SK-N-SH treated with all-trans-retinoic acid at 6 μM for 48 hours (cell line): Measurements from ENCODE around the gene RRP1.

Source experiments
- ATAC-seq: fragments of 200-7000 bp; cut with Tn5 transposase; 3 replicates; pipeline ENCODE4 v1.9.1; 2020; ENCODE audit warnings: mild to moderate bottlenecking, moderate library complexity
- ARNTL ChIP-seq: fragments of 450-650 bp; formaldehyde crosslinking; IDR thresholded peaks from 2 replicates; pipeline ENCODE4 v1.5.0; 2020; ENCODE audit warnings: low read depth, mild to moderate bottlenecking, moderate library complexity, borderline replicate concordance
- BACH2 ChIP-seq: fragments of 250-450 bp; sonication (Bioruptor Pico); IDR thresholded peaks from 2 replicates; pipeline ENCODE4 v1.9.0; 2021; ENCODE audit warnings: mild to moderate bottlenecking, borderline replicate concordance
- CSDC2 ChIP-seq: fragments of 250-450 bp; sonication (Bioruptor Pico); IDR thresholded peaks from 2 replicates; pipeline ENCODE4 v1.5.0; 2020; ENCODE audit warnings: mild to moderate bottlenecking, moderate library complexity
- ESRRG ChIP-seq: fragments of 250-450 bp; sonication (Bioruptor Pico); IDR thresholded peaks from 2 replicates; pipeline ENCODE4 v1.6.1; 2021; ENCODE audit warnings: mild to moderate bottlenecking
- GLIS3 ChIP-seq: fragments of 250-450 bp; sonication (Bioruptor Pico); IDR thresholded peaks from 2 replicates; pipeline ENCODE4 v1.5.0; 2020; ENCODE audit warnings: mild to moderate bottlenecking, moderate library complexity
- ISL1 ChIP-seq: fragments of 250-450 bp; sonication (Bioruptor Pico); IDR thresholded peaks from 2 replicates; pipeline ENCODE4 v2.1.2; 2022; ENCODE audit warnings: mild to moderate bottlenecking, moderate library complexity
- OSR1 ChIP-seq: fragments of 250-450 bp; sonication (Bioruptor Pico); IDR thresholded peaks from 2 replicates; pipeline ENCODE4 v1.8.0; 2022; ENCODE audit warnings: moderate library complexity, mild to moderate bottlenecking, inconsistent platforms
- PPARA ChIP-seq: fragments of 250-450 bp; sonication (Bioruptor Pico); IDR thresholded peaks from 2 replicates; pipeline ENCODE4 v1.5.0; 2020; ENCODE audit warnings: mild to moderate bottlenecking, borderline replicate concordance
- RARB ChIP-seq: fragments of 250-450 bp; sonication (Bioruptor Pico); IDR thresholded peaks from 2 replicates; pipeline ENCODE4 v1.8.0; 2021; ENCODE audit warnings: mild to moderate bottlenecking, moderate library complexity
- SNAI2 ChIP-seq: fragments of 250-450 bp; sonication (Bioruptor Pico); IDR thresholded peaks from 2 replicates; pipeline ENCODE4 v1.5.0; 2020; ENCODE audit warnings: mild to moderate bottlenecking, moderate library complexity
- TCF4 ChIP-seq: fragments of 250-450 bp; sonication (Bioruptor Pico); IDR thresholded peaks from 2 replicates; pipeline ENCODE4 v1.8.0; 2021; ENCODE audit warnings: mild to moderate bottlenecking, moderate library complexity, borderline replicate concordance
- TOX ChIP-seq: fragments of 250-450 bp; sonication (Bioruptor Pico); IDR thresholded peaks from 2 replicates; pipeline ENCODE4 v1.8.0; 2021; ENCODE audit warnings: mild to moderate bottlenecking, moderate library complexity, borderline replicate concordance
- ZC3H10 ChIP-seq: fragments of 250-450 bp; sonication (Bioruptor Pico); IDR thresholded peaks from 2 replicates; pipeline ENCODE4 v1.5.1; 2021; ENCODE audit warnings: mild to moderate bottlenecking, moderate library complexity
- ZFP3 ChIP-seq: fragments of 250-450 bp; sonication (Bioruptor Pico); IDR thresholded peaks from 2 replicates; pipeline ENCODE4 v1.5.0; 2020; ENCODE audit warnings: mild to moderate bottlenecking, moderate library complexity
- ZFP30 ChIP-seq: fragments of 450-650 bp; formaldehyde crosslinking; IDR thresholded peaks from 2 replicates; pipeline ENCODE4 v1.5.0; 2022; ENCODE audit warnings: mild to moderate bottlenecking, moderate library complexity
- ZNF565 ChIP-seq: fragments of 450-650 bp; formaldehyde crosslinking; conservative IDR thresholded peaks from 2 replicates; pipeline ENCODE4 v1.5.0; 2020; ENCODE audit warnings: low read depth, mild to moderate bottlenecking, moderate library complexity
- ZNF70 ChIP-seq: fragments of 450-650 bp; formaldehyde crosslinking; IDR thresholded peaks from 2 replicates; pipeline ENCODE4 v1.5.0; 2020; ENCODE audit warnings: mild to moderate bottlenecking, moderate library complexity
- ZNF8 ChIP-seq: fragments of 450-650 bp; formaldehyde crosslinking; IDR thresholded peaks from 2 replicates; pipeline ENCODE4 v1.5.0; 2020; ENCODE audit warnings: mild to moderate bottlenecking, moderate library complexity
- TF ChIP-seq, protein P1 (sequence below): fragments of 250-450 bp; sonication (Bioruptor Pico); IDR thresholded peaks from 2 replicates; pipeline ENCODE4 v1.5.1; 2020; ENCODE audit warnings: low read depth, mild to moderate bottlenecking, moderate library complexity
- TF ChIP-seq, protein P2 (sequence below): fragments of 250-450 bp; sonication (Bioruptor Pico); IDR thresholded peaks from 2 replicates; pipeline ENCODE4 v1.8.0; 2021; ENCODE audit warnings: low read depth, mild to moderate bottlenecking, moderate library complexity, borderline replicate concordance
- TF ChIP-seq, protein P3 (sequence below): fragments of 250-450 bp; sonication (Bioruptor Pico); IDR thresholded peaks from 2 replicates; pipeline ENCODE4 v1.5.1; 2021; ENCODE audit warnings: mild to moderate bottlenecking, moderate library complexity
- TF ChIP-seq, protein P4 (sequence below): fragments of 250-450 bp; sonication (Bioruptor Pico); IDR thresholded peaks from 2 replicates; pipeline ENCODE4 v1.5.0; 2020; ENCODE audit warnings: mild to moderate bottlenecking, moderate library complexity
- TF ChIP-seq, protein P5 (sequence below): fragments of 250-450 bp; sonication (Bioruptor Pico); IDR thresholded peaks from 2 replicates; pipeline ENCODE4 v1.8.0; 2020; ENCODE audit warnings: mild to moderate bottlenecking, moderate library complexity, borderline replicate concordance

The RRP1 gene

DNA sequence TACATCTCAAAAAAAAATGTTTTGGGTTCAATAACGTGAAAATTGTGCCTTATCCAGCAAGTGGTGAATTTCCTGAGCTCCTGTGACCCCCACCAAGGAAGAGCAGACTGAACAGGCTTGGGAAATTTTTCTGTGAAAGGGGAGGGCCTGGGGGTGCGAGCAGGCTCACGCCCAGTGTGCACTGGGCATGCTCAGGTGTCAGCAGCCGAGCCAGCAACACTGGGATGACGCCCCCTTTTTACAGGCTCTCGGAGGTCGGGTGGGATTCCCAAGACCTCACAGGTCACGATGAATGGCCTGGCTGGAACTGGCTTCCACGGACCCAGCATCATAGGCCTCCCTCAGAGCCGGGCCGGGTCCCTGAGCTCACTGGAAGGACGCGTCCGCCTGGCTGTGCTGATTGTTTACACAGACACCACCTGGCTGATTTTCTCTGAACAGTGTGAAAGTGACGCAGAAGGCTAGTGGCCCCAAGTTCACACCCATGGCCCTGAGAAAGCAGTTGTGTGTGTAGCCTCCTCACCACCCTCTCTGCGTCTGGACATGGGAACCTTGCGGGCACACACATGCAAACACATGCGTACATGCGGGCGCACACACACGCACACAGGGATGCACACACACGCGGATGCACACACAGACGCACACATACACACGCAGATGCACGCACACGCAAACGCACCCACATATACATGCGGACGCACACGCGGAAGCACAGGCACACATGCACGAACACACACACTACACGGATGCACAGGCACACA is 22.5 kb upstream of the RRP1 start (continued):
- no peak for TF ChIP-seq ZC3H10

DNA sequence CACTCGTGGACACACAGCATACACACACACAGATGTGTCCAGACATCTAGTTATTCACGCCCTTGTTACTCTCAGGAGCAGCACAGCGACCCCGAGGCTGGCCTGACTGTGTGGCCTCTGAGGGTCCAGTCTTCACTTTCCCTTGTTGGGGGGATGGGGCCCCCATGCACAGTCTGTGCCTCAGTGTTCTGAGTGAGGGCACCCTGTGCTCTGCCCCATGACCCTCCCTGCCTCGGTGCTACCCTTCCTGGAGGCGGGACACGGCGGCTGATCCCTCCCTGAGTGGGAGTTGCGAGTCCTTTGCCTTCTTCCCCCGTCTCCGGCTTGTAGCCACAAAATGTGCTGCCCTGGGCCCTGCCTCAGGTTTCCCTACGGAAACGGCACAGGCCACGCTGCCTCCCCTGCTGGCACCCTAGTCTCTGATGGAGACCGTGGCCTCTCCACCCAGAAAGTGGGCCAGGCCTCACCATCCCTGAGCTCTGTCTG is 21.8 kb upstream of the RRP1 start:
- no peak for ATAC-seq
- TF ChIP-seq BACH2 (CRISPR knock-in tag) (no peak), ZNF70 (CRISPR knock-in tag) (no peak), GLIS3 (CRISPR knock-in tag) (no peak), CSDC2 (CRISPR knock-in tag) (no peak), TCF4 (CRISPR knock-in tag) (no peak), ARNTL (no peak), ZFP3 (no peak), ZFP30 (no peak), ZNF565 (no peak), OSR1 (CRISPR knock-in tag) (no peak)
- TF ChIP-seq, protein P1, sequence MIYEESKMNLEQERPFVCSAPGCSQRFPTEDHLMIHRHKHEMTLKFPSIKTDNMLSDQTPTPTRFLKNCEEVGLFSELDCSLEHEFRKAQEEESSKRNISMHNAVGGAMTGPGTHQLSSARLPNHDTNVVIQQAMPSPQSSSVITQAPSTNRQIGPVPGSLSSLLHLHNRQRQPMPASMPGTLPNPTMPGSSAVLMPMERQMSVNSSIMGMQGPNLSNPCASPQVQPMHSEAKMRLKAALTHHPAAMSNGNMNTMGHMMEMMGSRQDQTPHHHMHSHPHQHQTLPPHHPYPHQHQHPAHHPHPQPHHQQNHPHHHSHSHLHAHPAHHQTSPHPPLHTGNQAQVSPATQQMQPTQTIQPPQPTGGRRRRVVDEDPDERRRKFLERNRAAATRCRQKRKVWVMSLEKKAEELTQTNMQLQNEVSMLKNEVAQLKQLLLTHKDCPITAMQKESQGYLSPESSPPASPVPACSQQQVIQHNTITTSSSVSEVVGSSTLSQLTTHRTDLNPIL, result no peak

DNA sequence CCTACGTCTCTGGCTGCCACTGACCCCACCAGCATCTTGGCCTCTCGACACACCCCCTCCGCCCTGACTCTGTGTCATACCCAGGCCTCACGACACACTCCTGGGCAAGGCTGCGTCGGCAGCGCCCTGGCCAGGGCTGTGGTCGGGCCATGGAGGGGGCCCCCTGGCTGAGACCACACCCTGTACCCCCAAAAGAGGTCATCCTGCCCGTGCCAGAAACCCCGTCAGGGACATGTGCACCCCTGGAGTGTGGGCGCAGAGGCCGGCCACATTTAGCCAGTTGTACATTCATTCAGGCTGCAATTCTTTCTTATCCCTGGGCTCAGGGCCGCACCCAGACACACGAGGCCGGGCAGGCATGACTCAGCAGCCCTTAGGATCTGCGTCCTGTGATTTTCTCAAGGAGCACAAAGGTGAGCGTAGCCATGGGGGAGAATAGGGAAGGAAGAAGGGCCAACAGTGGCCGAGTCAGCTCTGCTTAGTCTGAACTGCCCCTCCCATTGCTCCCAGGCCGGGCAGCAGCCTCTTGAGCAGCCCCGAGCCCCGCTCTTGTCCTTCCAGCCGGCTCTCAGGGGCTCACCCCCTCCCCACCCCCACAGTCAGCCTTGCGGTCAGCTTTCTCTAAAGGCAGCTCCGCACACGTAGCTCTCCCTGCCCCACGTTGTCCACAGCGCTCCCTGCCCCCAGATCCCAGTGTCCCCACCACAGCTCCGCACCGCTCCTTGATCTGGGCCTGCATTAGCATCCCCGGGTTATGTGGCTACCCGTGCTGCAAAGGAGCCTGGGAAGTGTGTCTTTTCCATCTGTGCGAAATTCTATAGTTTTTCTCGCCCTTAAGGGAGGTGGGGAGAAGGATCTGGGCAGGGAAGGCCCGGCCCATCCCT is 21.2 kb upstream of the RRP1 start:
- TF ChIP-seq SNAI2 (CRISPR knock-in tag), result no peak
- no peak for TF ChIP-seq ESRRG (CRISPR knock-in tag)
- TF ChIP-seq, protein P1, result no peak
- TF ChIP-seq, protein P2, sequence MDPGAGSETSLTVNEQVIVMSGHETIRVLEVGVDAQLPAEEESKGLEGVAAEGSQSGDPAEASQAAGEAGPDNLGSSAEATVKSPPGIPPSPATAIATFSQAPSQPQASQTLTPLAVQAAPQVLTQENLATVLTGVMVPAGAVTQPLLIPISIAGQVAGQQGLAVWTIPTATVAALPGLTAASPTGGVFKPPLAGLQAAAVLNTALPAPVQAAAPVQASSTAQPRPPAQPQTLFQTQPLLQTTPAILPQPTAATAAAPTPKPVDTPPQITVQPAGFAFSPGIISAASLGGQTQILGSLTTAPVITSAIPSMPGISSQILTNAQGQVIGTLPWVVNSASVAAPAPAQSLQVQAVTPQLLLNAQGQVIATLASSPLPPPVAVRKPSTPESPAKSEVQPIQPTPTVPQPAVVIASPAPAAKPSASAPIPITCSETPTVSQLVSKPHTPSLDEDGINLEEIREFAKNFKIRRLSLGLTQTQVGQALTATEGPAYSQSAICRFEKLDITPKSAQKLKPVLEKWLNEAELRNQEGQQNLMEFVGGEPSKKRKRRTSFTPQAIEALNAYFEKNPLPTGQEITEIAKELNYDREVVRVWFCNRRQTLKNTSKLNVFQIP, result no peak
- TF ChIP-seq TCF4 (CRISPR knock-in tag), result no peak
- no peak for TF ChIP-seq RARB
- no peak for TF ChIP-seq ZNF70 (CRISPR knock-in tag)
- ATAC-seq, result peak; percentile 51

DNA sequence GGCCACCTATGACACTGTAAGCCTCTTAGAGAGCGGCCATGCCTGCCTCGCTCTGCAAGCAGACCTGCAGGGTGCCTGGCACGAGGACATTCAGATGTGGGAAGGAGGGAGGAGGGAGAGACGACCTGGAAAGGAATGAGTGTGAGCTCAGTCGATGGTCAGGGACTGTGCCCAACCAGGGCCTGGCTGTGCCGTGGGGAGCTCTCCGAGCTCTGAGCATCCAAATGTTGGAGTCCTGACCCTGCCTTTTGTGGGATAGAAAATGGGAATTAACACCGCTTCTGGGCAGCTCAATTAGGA is 20.6 kb upstream of the RRP1 start:
- ATAC-seq, result no peak
- no peak for TF ChIP-seq ZFP30
- TF ChIP-seq, protein P3, sequence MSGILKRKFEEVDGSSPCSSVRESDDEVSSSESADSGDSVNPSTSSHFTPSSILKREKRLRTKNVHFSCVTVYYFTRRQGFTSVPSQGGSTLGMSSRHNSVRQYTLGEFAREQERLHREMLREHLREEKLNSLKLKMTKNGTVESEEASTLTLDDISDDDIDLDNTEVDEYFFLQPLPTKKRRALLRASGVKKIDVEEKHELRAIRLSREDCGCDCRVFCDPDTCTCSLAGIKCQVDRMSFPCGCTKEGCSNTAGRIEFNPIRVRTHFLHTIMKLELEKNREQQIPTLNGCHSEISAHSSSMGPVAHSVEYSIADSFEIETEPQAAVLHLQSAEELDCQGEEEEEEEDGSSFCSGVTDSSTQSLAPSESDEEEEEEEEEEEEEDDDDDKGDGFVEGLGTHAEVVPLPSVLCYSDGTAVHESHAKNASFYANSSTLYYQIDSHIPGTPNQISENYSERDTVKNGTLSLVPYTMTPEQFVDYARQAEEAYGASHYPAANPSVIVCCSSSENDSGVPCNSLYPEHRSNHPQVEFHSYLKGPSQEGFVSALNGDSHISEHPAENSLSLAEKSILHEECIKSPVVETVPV (CRISPR knock-in tag), result no peak
- TF ChIP-seq PPARA (CRISPR knock-in tag), result no peak
- TF ChIP-seq ARNTL, result no peak
- no peak for TF ChIP-seq OSR1 (CRISPR knock-in tag)
- TF ChIP-seq, protein P1, result no peak
- no peak for TF ChIP-seq ISL1
- TF ChIP-seq ZNF70 (CRISPR knock-in tag), result no peak
- TF ChIP-seq, protein P4, sequence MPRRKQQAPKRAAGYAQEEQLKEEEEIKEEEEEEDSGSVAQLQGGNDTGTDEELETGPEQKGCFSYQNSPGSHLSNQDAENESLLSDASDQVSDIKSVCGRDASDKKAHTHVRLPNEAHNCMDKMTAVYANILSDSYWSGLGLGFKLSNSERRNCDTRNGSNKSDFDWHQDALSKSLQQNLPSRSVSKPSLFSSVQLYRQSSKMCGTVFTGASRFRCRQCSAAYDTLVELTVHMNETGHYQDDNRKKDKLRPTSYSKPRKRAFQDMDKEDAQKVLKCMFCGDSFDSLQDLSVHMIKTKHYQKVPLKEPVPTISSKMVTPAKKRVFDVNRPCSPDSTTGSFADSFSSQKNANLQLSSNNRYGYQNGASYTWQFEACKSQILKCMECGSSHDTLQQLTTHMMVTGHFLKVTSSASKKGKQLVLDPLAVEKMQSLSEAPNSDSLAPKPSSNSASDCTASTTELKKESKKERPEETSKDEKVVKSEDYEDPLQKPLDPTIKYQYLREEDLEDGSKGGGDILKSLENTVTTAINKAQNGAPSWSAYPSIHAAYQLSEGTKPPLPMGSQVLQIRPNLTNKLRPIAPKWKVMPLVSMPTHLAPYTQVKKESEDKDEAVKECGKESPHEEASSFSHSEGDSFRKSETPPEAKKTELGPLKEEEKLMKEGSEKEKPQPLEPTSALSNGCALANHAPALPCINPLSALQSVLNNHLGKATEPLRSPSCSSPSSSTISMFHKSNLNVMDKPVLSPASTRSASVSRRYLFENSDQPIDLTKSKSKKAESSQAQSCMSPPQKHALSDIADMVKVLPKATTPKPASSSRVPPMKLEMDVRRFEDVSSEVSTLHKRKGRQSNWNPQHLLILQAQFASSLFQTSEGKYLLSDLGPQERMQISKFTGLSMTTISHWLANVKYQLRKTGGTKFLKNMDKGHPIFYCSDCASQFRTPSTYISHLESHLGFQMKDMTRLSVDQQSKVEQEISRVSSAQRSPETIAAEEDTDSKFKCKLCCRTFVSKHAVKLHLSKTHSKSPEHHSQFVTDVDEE (CRISPR knock-in tag), result no peak
- no peak for TF ChIP-seq ZFP3
- no peak for TF ChIP-seq ZC3H10
- TF ChIP-seq ZNF8 (CRISPR knock-in tag), result no peak
- TF ChIP-seq BACH2 (CRISPR knock-in tag), result no peak
- TF ChIP-seq TOX (CRISPR knock-in tag), result no peak
- no peak for TF ChIP-seq RARB
- no peak for TF ChIP-seq SNAI2 (CRISPR knock-in tag)
- TF ChIP-seq, protein P5, sequence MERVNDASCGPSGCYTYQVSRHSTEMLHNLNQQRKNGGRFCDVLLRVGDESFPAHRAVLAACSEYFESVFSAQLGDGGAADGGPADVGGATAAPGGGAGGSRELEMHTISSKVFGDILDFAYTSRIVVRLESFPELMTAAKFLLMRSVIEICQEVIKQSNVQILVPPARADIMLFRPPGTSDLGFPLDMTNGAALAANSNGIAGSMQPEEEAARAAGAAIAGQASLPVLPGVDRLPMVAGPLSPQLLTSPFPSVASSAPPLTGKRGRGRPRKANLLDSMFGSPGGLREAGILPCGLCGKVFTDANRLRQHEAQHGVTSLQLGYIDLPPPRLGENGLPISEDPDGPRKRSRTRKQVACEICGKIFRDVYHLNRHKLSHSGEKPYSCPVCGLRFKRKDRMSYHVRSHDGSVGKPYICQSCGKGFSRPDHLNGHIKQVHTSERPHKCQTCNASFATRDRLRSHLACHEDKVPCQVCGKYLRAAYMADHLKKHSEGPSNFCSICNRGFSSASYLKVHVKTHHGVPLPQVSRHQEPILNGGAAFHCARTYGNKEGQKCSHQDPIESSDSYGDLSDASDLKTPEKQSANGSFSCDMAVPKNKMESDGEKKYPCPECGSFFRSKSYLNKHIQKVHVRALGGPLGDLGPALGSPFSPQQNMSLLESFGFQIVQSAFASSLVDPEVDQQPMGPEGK (CRISPR knock-in tag), result no peak
- no peak for TF ChIP-seq TCF4 (CRISPR knock-in tag)
- TF ChIP-seq CSDC2 (CRISPR knock-in tag), result no peak
